Lower leg skin (tissue), 3 donors: ENCODE data around the gene HACD4.
"Not testable (repeated sequence)": the region's sequence is repeated elsewhere in the genome, so short reads cannot be mapped to it uniquely, and the experiment has no call there.

ENCODE experiments used
- POLR2A ChIP-seq, 2 donors: fragments of 450-650 bp; IDR thresholded peaks; one replicate each; pipeline ENCODE4 v1.6.1; 2016 to 2017; ENCODE audit warnings: antibody characterized with exemption in 2 of 2, mild to moderate bottlenecking in 1 of 2, moderate library complexity in 1 of 2
- TF ChIP-seq, protein P1 (sequence below), 3 donors: fragments of 450-650 bp; IDR thresholded peaks; one replicate each; pipeline ENCODE4 v1.5.1; 2016; ENCODE audit warnings: antibody characterized with exemption in 3 of 3, mild to moderate bottlenecking in 3 of 3, moderate library complexity in 2 of 3

GRCh38 chr9:20973246-20973947, 58.0 kb downstream of the HACD4 start:
- not testable (repeated sequence) for TF ChIP-seq POLR2A (IDR thresholded peaks at IDR 0.05)
- TF ChIP-seq, protein P1, sequence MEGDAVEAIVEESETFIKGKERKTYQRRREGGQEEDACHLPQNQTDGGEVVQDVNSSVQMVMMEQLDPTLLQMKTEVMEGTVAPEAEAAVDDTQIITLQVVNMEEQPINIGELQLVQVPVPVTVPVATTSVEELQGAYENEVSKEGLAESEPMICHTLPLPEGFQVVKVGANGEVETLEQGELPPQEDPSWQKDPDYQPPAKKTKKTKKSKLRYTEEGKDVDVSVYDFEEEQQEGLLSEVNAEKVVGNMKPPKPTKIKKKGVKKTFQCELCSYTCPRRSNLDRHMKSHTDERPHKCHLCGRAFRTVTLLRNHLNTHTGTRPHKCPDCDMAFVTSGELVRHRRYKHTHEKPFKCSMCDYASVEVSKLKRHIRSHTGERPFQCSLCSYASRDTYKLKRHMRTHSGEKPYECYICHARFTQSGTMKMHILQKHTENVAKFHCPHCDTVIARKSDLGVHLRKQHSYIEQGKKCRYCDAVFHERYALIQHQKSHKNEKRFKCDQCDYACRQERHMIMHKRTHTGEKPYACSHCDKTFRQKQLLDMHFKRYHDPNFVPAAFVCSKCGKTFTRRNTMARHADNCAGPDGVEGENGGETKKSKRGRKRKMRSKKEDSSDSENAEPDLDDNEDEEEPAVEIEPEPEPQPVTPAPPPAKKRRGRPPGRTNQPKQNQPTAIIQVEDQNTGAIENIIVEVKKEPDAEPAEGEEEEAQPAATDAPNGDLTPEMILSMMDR (IDR thresholded peaks at IDR 0.05), result not testable (repeated sequence)
